ENCODE data around the gene APOL1. TPM values are rescaled to one million over a fixed set of nuclear protein-coding genes. Genes with fewer than 3 reads are reported as not detected.

Gene APOL1
- total RNA-seq, 2 experiments from 2014 or later: 13.8 to 17.1 TPM

- H3K4me1 Mint-ChIP-seq (ENCODE audit: low read depth): peaks cover 33% of the 10 kb centered on the region
- no peaks in the 10 kb centered on the region for H3K27me3 Mint-ChIP-seq
- peaks cover 83% of the 10 kb centered on the region for H3K36me3 Mint-ChIP-seq (ENCODE audit: low read depth)
- intact Hi-C loops (cut with micrococcal nuclease): no loop called here
- DNase-seq (no peak), ATAC-seq (no peak)
- peak overlapping the region; percentile 55 for H3K27ac Mint-ChIP-seq
- ChIA-PET CTCF (interaction anchor here (1.3 to 2.5 kb wide), 2 partner anchors 10 to 177 kb away, joined by 3 to 15 read pairs; no protein-coding TSS in a partner anchor), POLR2A (interaction anchor here (0.5 to 2.7 kb wide), 2 partner anchors 11 kb away, joined by 3 to 9 read pairs; no protein-coding TSS in a partner anchor)
- H3K9me3 Mint-ChIP-seq: no peaks in the 10 kb centered on the region
- TF ChIP-seq CTCF (IDR thresholded peaks at IDR 0.05): no peak
- no peak overlapping the region for H3K4me3 Mint-ChIP-seq
Observed at GRCh38 chr22:36291831-36292740, 39.2 kb downstream of the APOL1 start.

GRCh38 chr22:36292823-36293530 lies 40.0 kb downstream of the APOL1 start:
- Mint-ChIP-seq H3K4me3 (no peak overlapping the region), H3K36me3 (ENCODE audit: low read depth) (peaks cover 85% of the 10 kb centered on the region), H3K27me3 (no peaks in the 10 kb centered on the region), H3K27ac (no peak overlapping the region), H3K4me1 (ENCODE audit: low read depth) (peaks cover 31% of the 10 kb centered on the region), H3K9me3 (no peaks in the 10 kb centered on the region)
- ATAC-seq (no peak), DNase-seq (no peak)
- intact Hi-C loops (cut with micrococcal nuclease): no loop called here
- ChIA-PET CTCF (interaction anchor here (0.8 to 2.5 kb wide), 5 partner anchors 9 to 177 kb away, joined by 3 to 15 read pairs (median 4); no protein-coding TSS in a partner anchor), POLR2A (interaction anchor here (1.5 to 2.7 kb wide), 3 partner anchors 12 to 36 kb away, joined by 6 to 9 read pairs (median 8); no protein-coding TSS in a partner anchor)
- TF ChIP-seq CTCF (IDR thresholded peaks at IDR 0.05): no peak

GRCh38 chr22:36293606-36294292 lies 40.8 kb downstream of the APOL1 start:
- ChIA-PET POLR2A (interaction anchor here (1.5 to 2.7 kb wide), 3 partner anchors 12 to 35 kb away, joined by 6 to 9 read pairs (median 8); no protein-coding TSS in a partner anchor), CTCF (interaction anchor here (0.8 to 2.5 kb wide), 5 partner anchors 8 to 177 kb away, joined by 3 to 15 read pairs (median 4); no protein-coding TSS in a partner anchor)
- Mint-ChIP-seq H3K27ac (no peak overlapping the region), H3K36me3 (ENCODE audit: low read depth) (peaks cover 83% of the 10 kb centered on the region), H3K27me3 (no peaks in the 10 kb centered on the region), H3K4me1 (ENCODE audit: low read depth) (peaks cover 29% of the 10 kb centered on the region), H3K4me3 (no peak overlapping the region), H3K9me3 (no peaks in the 10 kb centered on the region)
- DNase-seq (no peak), ATAC-seq (no peak)
- intact Hi-C loops (cut with micrococcal nuclease): no loop called here
- TF ChIP-seq CTCF (IDR thresholded peaks at IDR 0.05): no peak

- Mint-ChIP-seq H3K9me3 (no peaks in the 10 kb centered on the region), H3K4me1 (ENCODE audit: low read depth) (peaks cover 26% of the 10 kb centered on the region), H3K36me3 (ENCODE audit: low read depth) (peaks cover 81% of the 10 kb centered on the region), H3K27ac (peak overlapping the region; percentile 2), H3K4me3 (no peak overlapping the region), H3K27me3 (no peaks in the 10 kb centered on the region)
- intact Hi-C loops (cut with micrococcal nuclease): no loop called here
- ChIA-PET POLR2A (interaction anchor here (0.8 to 2.7 kb wide), 5 partner anchors 13 to 35 kb away, joined by 3 to 9 read pairs (median 6); no protein-coding TSS in a partner anchor), CTCF (interaction anchor here (1.1 to 1.9 kb wide), 2 partner anchors 16 to 176 kb away, joined by 4 to 7 read pairs; no protein-coding TSS in a partner anchor)
- ATAC-seq (no peak), DNase-seq (no peak)
- no peak for TF ChIP-seq CTCF (IDR thresholded peaks at IDR 0.05)
Observed at GRCh38 chr22:36294293-36294620, 41.3 kb downstream of the APOL1 start.

Data from activated CD8-positive, alpha-beta T cell treated with anti-CD3 and anti-CD28 coated beads for 36 hours (primary cell).